GM18526 (cell line): Measurements from ENCODE around the gene DUS1L.

Experiments
- POLR2A ChIP-seq: IDR thresholded peaks from 3 replicates; pipeline ENCODE4 v1.6.1; 2011; ENCODE audit not compliant: insufficient read length; ENCODE audit errors: extremely low read depth

The DUS1L gene

DNA sequence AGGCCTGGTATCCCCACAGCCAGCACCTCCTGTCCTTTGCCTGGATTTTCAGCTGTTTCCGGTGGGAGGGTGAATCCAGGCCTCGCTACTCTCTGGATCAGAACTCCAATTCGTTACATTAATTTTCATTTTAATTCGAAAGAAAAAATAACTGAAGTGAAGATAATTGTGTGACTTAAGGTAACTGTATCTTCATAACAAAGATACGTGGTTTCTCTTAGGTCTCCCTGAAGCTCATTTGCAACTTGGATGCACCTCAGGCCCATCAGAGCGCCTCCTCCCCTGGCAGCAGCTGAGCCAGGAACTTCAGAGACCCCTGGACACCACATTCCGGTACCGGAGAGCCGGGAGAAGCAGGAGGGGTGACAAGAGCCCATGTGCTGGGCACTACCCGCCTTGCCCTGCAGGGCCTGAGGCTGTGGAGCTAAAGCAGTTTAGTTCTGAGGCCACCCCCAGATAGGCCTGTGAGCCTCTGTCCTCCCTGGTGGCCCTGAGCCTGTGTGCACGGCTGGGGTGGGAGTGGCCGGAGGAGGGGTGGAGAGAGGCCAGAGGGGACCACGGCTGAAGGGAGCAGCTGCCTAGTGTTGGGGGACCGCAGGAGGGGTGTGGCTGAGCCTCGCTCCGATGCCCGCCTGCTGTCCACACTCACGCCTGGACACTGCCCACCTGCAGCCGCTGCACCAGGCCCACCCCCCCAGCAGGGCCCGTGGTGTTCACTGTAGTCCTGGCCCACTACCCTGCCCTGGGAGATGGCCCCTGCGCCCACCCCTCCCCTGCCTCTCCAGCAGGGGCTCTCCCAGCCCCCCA lies 11.4 kb upstream of the DUS1L start:
- TF ChIP-seq POLR2A, result peak; percentile 7

GRCh38 chr17:82076018-82076784 lies 10.6 kb upstream of the DUS1L start:
- TF ChIP-seq POLR2A, result peak; percentile 17

GRCh38 chr17:82073446-82073845 lies 7.8 kb upstream of the DUS1L start:
- TF ChIP-seq POLR2A, result no peak

GRCh38 chr17:82072827-82073226 lies 7.2 kb upstream of the DUS1L start:
- no peak for TF ChIP-seq POLR2A

DNA sequence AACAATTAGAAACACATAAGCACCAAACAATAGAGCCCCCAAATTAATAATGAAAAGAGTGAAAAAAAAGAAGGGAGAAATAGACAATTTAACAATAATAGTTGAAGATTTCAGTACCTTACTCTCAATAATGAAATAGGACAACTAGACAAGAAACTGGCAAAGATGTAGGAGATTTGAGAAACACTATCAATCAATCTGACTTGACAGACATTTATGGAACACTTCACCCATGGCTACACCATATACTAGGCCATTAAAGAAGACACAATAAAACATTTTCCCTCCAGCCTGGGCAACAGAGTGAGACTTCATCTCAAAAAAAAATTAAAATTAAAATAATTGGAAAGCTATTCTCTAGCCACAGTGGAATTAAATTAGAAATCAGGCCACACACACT lies 5.0 kb upstream of the DUS1L start:
- no peak for TF ChIP-seq POLR2A

- TF ChIP-seq POLR2A, result no peak
These were observed 389 bp downstream of the DUS1L start for GRCh38 chr17:82065193-82065637.

GRCh38 chr17:82064433-82065192 lies 991 bp downstream of the DUS1L start:
- no peak for TF ChIP-seq POLR2A

- TF ChIP-seq POLR2A, result no peak
These were observed 1.9 kb downstream of the DUS1L start for GRCh38 chr17:82063424-82064415.

DNA sequence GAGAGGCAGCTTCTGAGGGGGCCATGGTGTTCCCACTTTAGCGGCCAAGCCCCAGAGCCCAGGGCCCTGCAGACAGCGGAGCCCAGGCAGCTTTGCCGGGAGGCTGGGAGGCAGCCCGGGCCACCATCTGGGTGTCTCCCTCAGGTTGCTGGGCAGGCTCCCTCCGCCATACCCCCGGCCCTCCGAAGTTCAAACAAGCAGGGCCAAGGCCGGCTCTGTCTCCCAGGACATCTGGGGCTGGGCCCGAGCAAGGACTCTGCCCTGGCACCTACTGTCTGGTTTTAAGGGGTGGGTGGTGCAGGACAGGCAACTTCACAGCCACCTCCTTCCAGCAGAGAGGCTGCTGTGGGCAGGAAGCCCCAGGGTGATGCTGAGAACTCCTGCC lies 2.6 kb downstream of the DUS1L start:
- TF ChIP-seq POLR2A, result no peak

- no peak for TF ChIP-seq POLR2A
These were observed 3.3 kb downstream of the DUS1L start for GRCh38 chr17:82062076-82062983.

DNA sequence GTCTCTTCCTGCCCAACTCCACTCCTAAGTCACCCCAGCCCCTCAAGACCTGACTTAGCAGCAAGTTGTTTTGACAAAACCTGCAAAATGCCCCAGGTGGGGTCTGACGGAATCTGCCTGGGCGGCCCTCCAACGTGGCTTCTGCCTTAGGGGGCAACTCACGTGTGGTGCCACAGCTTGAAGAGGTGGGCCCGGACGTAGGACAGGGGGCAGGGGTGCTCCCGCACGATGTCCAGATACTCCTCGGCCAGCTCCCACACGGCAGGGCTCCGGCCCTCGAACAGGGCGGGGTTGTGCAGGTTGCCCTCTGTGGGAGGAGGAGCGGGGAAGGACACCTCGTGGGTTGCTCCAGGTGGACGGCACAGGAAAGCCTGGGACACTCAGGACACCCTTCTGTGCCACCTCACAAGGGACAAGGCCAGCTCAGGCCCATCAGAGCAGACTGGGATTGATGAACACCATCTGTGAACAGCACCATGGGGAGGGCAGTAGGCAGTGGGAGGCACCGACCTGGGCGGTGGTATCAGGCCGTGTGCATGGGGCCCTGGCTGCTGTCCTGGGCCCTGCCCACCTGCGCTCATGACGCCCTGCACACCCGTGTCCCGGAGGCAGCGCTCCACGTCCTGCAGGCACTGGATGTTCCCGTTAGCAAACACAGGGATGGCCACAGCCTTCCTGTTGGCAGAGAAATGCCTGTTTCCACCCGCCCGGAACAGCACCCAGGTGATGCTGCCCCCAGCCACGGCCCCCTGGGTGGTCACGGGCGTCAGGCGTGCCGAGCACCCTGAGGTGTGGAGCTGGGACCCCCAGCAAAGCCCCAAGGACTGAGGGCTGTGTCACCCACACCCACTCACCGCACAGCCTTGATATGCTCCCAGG lies 4.3 kb downstream of the DUS1L start:
- TF ChIP-seq POLR2A, result no peak

DNA sequence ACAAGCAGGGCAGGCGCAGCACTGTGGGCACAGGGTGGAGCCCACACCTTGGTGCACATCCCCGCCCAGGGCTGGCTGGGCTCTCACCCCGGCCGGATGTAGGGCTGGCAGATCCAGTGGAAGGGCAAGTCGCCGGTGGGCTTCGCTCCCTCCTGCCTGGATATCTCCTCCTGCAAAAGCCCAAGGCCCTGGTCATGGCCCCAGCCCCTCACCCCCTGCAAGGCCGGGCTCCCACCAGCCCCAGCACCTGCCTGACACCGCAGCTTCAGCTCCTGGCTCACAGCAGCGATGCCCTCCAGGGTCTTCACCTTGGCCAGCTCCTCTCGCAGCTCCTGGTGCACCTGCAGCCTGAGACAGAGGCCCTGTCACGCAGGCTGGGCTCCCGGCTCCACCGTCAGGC lies 5.0 kb downstream of the DUS1L start:
- TF ChIP-seq POLR2A, result no peak

DNA sequence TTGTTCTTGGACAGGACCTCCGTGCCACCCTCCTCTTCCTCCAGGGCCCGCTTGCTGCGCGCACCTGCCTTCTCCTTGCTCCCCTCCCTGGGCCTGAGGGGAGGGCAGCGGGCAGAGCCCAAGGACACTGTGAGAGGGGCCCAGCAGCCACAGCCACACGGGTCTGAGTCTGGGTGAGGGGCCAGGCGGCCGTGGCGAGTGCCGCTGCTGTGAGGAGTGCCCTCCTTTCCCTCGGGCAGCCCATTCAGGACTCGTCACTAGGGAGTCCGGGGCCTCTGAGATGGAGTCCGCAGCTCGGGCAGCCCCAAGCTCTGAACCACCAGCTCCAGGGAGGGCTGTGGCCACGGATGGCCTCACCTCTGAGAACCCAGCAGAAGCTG lies 5.6 kb downstream of the DUS1L start:
- no peak for TF ChIP-seq POLR2A
